NCI-H460 (cell line): ENCODE measurements around the gene RNF145. TPM values are rescaled to one million over a fixed set of nuclear protein-coding genes. Genes with fewer than 3 reads are reported as not detected.
A peak's percentile ranks its signal among the peaks of the same experiment; 100 is the strongest.
"Not testable (repeated sequence)": the region's sequence is repeated elsewhere in the genome, so short reads cannot be mapped to it uniquely, and the experiment has no call there.

Experiments
- DNase-seq: peaks from one replicate; pipeline ENCODE4 v3.0.0-alpha.2; 2016; ENCODE audit warnings: low read depth; ENCODE audit errors: extremely low read depth
- total RNA-seq: library from RNA; depleted of rRNA; stranded (reverse); fragments of >200 nt; shearing (Covaris generic); gene quantifications from 2 replicates; pipeline ENCODE4 v1.2.3, GENCODE V29; 2014

The RNF145 gene
- total RNA-seq, 1 experiment from 2014 or later, result 40.7 TPM

- DNase-seq, result no peak
Observed at GRCh38 chr5:159163027-159163700, 46.2 kb downstream of the RNF145 start.

- no peak for DNase-seq
Observed at GRCh38 chr5:159161361-159162214, 47.8 kb downstream of the RNF145 start.

GRCh38 chr5:159158553-159159091 is 50.7 kb downstream of the RNF145 start:
- not testable (repeated sequence) for DNase-seq

- DNase-seq, result no peak
Observed at GRCh38 chr5:159157552-159157951, 51.8 kb downstream of the RNF145 start.

GRCh38 chr5:159156426-159157238 is 52.7 kb downstream of the RNF145 start:
- DNase-seq, result peak; percentile 79

GRCh38 chr5:159155960-159156359 is 53.4 kb downstream of the RNF145 start:
- DNase-seq, result no peak

GRCh38 chr5:159152876-159153275 is 56.5 kb downstream of the RNF145 start:
- DNase-seq, result no peak

- no peak for DNase-seq
Observed at GRCh38 chr5:159149085-159149484, 60.3 kb downstream of the RNF145 start.

GRCh38 chr5:159147976-159148375 is 61.4 kb downstream of the RNF145 start:
- no peak for DNase-seq

- DNase-seq, result no peak
Observed at GRCh38 chr5:159146839-159147238, 62.5 kb downstream of the RNF145 start.

- DNase-seq, result not testable (repeated sequence)
Observed at GRCh38 chr5:159145160-159145559, 64.2 kb downstream of the RNF145 start.

- no peak for DNase-seq
Observed at GRCh38 chr5:159139802-159140201, 69.6 kb downstream of the RNF145 start.

- no peak for DNase-seq
Observed at GRCh38 chr5:159135896-159136531, 73.3 kb downstream of the RNF145 start.

GRCh38 chr5:159133041-159133741 is 76.2 kb downstream of the RNF145 start:
- DNase-seq, result peak; percentile 44

- DNase-seq, result no peak
Observed at GRCh38 chr5:159132429-159133040, 76.8 kb downstream of the RNF145 start.

GRCh38 chr5:159131951-159132350 is 77.4 kb downstream of the RNF145 start:
- DNase-seq, result no peak

- DNase-seq, result no peak
Observed at GRCh38 chr5:159130871-159131270, 78.5 kb downstream of the RNF145 start.

GRCh38 chr5:159128070-159128541 is 81.2 kb downstream of the RNF145 start:
- no peak for DNase-seq

GRCh38 chr5:159123700-159124099 is 85.7 kb downstream of the RNF145 start:
- DNase-seq, result no peak
